ENCODE measurements around the gene DNAJC6.
"Not testable (repeated sequence)": the region's sequence is repeated elsewhere in the genome, so short reads cannot be mapped to it uniquely, and the experiment has no call there.

The DNAJC6 gene

GRCh38 chr1:65360648-65361047, 51.3 kb downstream of the DNAJC6 start:
- no peak for DNase-seq

- DNase-seq = no peak
These were observed 53.2 kb downstream of the DNAJC6 start for GRCh38 chr1:65362545-65362944.

- DNase-seq = no peak
These were observed 54.1 kb downstream of the DNAJC6 start for GRCh38 chr1:65363484-65363883.

- DNase-seq = no peak
These were observed 59.1 kb downstream of the DNAJC6 start for GRCh38 chr1:65368403-65368802.

- DNase-seq = no peak
These were observed 62.2 kb downstream of the DNAJC6 start for GRCh38 chr1:65371544-65371943.

GRCh38 chr1:65372557-65372956, 63.2 kb downstream of the DNAJC6 start:
- no peak for DNase-seq

GRCh38 chr1:65377496-65378246, 68.3 kb downstream of the DNAJC6 start:
- no peak for DNase-seq

GRCh38 chr1:65378247-65378946, 69.1 kb downstream of the DNAJC6 start:
- no peak for DNase-seq

- DNase-seq = not testable (repeated sequence)
These were observed 75.1 kb downstream of the DNAJC6 start for GRCh38 chr1:65384426-65384825.

- no peak for DNase-seq
These were observed 77.1 kb downstream of the DNAJC6 start for GRCh38 chr1:65386439-65386838.

- DNase-seq = no peak
These were observed 78.5 kb downstream of the DNAJC6 start for GRCh38 chr1:65387821-65388220.

- no peak for DNase-seq
These were observed 79.8 kb downstream of the DNAJC6 start for GRCh38 chr1:65388908-65389695.

GRCh38 chr1:65392497-65392896, 83.2 kb downstream of the DNAJC6 start:
- no peak for DNase-seq

- DNase-seq = no peak
These were observed 84.0 kb downstream of the DNAJC6 start for GRCh38 chr1:65393347-65393746.

- DNase-seq = no peak
These were observed 84.6 kb downstream of the DNAJC6 start for GRCh38 chr1:65393928-65394327.

- DNase-seq = no peak
These were observed 86.7 kb downstream of the DNAJC6 start for GRCh38 chr1:65395887-65396612.

GRCh38 chr1:65398083-65398482, 88.7 kb downstream of the DNAJC6 start:
- DNase-seq = no peak

- DNase-seq = no peak
These were observed 89.7 kb downstream of the DNAJC6 start for GRCh38 chr1:65399003-65399402.

GRCh38 chr1:65401612-65402011, 92.3 kb downstream of the DNAJC6 start:
- DNase-seq = no peak

GRCh38 chr1:65404941-65405340, 95.6 kb downstream of the DNAJC6 start:
- no peak for DNase-seq

- no peak for DNase-seq
These were observed 98.5 kb downstream of the DNAJC6 start for GRCh38 chr1:65407877-65408276.

GRCh38 chr1:65409314-65409713, 100.0 kb downstream of the DNAJC6 start:
- no peak for DNase-seq

GRCh38 chr1:65409816-65410326, 100.5 kb downstream of the DNAJC6 start:
- DNase-seq = no peak
